Adrenal gland (tissue), 5 donors: ENCODE results near the gene CEBPE.

ENCODE experiments used
- POLR2A ChIP-seq, 2 donors: fragments of 450-650 bp; IDR thresholded peaks; one replicate each; pipeline ENCODE4 v1.6.1; 2017; ENCODE audit warnings: antibody characterized with exemption in 2 of 2, mild to moderate bottlenecking in 2 of 2, moderate library complexity in 1 of 2
- TF ChIP-seq, protein P1 (sequence below), 6 experiments: fragments of 450-650 bp in 4 of 6; fragments of 200-600 bp in 2 of 6; sonication (generic) in 1 of 6; IDR thresholded peaks; 1 replicate in 5 of 6; 2 replicates in 1 of 6; pipeline versions ENCODE4 v1.5.1 to v1.8.0; 2016 to 2021; ENCODE audit warnings: antibody characterized with exemption in 6 of 6, mild to moderate bottlenecking in 2 of 6, moderate library complexity in 1 of 6
- donor health status: DM: no; HTN: no; CAD: no.

DNA sequence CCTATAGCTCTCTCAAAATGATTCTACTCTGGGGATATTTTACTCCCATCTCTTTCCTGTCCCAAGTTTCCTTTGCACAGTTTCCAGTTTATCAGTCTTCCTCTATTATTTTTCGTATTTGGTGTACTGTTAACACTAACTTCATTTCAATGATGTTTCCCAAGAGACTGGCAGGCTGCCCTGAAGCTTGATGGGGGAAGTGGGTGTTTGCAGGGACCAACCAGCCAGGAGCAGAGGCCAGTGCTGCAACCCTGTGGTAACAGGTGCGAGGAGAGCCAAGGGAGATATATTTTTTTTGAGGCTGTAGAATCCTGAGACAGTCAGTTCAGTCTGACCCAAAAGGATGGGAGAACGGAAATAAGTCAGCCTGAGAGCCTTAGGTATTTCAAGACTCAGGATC is 11.8 kb upstream of the CEBPE start:
- TF ChIP-seq, protein P1, sequence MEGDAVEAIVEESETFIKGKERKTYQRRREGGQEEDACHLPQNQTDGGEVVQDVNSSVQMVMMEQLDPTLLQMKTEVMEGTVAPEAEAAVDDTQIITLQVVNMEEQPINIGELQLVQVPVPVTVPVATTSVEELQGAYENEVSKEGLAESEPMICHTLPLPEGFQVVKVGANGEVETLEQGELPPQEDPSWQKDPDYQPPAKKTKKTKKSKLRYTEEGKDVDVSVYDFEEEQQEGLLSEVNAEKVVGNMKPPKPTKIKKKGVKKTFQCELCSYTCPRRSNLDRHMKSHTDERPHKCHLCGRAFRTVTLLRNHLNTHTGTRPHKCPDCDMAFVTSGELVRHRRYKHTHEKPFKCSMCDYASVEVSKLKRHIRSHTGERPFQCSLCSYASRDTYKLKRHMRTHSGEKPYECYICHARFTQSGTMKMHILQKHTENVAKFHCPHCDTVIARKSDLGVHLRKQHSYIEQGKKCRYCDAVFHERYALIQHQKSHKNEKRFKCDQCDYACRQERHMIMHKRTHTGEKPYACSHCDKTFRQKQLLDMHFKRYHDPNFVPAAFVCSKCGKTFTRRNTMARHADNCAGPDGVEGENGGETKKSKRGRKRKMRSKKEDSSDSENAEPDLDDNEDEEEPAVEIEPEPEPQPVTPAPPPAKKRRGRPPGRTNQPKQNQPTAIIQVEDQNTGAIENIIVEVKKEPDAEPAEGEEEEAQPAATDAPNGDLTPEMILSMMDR (IDR thresholded peaks at IDR 0.05), result no peak
- TF ChIP-seq POLR2A (IDR thresholded peaks at IDR 0.05), result no peak
